ENCODE results near the gene RAMP2.
"Not testable (repeated sequence)": the region's sequence is repeated elsewhere in the genome, so short reads cannot be mapped to it uniquely, and the experiment has no call there.

The RAMP2 gene, protein sequence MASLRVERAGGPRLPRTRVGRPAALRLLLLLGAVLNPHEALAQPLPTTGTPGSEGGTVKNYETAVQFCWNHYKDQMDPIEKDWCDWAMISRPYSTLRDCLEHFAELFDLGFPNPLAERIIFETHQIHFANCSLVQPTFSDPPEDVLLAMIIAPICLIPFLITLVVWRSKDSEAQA

DNA sequence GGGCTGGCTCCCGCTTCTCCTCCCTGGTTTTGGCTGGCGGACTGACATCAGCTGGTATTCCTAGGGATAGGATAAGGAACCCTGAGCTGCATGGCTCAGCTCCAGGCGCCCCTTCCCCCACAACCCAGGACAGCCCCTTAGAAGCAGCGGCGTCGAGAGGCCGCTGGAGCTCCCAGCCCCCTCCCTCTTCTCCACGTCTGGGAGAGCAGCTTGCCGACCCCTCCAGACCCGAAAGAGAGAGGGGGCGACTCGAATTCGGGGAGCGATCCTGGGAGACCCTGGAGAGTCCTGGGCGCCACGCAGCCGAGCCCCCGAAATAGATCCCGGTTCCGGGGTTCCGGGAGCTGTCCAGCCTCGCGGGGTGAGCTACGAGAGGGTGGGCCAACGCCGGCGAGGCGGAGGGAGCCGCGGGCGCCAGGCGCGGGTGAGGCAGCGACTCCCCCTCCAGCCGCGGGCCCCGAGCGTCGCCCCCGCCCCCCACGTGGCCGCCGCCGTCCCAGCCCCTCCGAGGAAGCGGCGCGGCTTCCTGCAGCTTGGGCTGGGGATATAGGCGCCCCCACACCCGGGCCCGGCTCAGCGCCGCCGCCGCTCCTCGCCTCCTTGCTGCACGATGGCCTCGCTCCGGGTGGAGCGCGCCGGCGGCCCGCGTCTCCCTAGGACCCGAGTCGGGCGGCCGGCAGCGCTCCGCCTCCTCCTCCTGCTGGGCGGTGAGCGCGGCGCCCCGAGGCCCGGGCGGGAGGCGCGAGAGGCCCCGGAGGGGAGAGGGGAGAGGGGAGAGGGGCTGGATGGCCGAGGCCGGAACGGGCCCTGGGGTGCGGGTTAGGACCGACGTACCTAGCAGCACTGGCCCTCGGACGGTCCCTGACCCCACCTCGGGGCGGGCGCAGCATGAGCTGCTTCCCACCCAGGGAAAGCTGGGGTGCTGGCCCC, at the start of gene RAMP2:
RAMP2 (plus strand) TSS at position 576 of the 930 bp plus-strand sequence; CDS start at position 611, 35 bp downstream.
- no peak for DNase-seq (ENCODE audit: low spot score)

DNA sequence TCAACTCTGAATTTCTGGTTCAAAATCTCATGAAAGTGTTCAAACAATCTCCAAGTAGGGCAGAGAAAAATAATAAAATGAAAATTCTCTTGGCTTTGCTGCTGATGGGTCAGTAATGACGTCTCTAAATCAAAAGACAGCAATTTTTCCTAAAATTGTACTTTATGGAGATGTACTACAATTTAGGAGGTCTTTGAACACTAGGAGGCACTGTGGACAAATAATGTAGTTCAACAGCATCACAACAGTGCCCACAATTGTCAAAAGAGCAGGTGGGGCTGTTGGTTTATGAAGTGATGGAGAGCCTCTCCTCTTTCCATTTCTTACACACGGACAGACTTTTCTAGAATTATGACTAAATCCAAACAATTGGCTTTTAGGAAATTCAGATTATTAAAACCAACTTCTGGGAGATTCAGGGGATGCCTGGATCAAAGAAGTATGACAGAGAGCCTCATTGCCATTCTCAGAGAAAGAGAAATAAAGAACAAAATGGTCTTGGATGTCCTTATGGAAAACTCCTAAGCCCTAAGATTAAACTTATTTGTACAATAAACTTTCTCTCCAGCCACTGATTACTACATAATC, 39.9 kb upstream of the RAMP2 start:
- peak; percentile 81 for DNase-seq (ENCODE audit: low spot score)

DNA sequence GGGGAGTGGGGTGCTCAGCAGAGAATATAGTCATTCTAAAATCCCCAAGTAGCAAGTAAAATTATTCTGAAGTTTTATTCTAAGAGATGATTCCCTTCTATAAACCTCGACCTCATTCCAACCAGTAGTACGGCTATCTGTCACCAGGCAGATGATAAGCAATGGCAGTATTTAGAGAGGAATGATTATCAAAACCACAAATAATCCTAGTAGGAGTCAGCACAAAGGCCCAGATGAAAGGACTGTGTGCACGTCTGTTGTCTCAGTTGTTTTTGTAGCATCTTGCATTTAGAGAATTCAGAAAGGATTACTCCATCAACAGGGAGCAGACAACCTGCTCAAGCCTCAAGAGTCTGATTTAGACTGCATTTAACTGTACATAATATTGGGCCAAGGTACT, 37.4 kb upstream of the RAMP2 start:
- no peak for DNase-seq (ENCODE audit: low spot score)

DNA sequence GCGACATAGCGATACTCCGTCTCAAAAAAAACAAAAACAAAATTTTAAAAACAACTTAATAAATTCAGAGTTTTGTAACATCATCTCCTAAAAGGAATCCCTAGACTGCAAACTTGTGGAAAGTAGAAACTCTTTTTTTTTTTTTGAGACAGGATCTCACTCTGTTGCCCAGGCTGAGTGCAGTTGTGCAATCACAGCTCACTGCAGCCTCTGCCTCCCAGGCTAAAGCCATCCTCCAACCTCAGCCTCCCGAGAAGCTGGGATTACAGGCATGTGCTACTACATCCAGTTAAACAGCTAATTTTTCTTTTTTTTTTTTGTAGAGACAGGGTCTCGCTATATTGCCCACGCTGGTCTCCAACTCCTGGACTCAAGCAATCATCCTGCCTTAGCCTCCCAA, 35.9 kb upstream of the RAMP2 start:
- DNase-seq (ENCODE audit: low spot score): no peak

DNA sequence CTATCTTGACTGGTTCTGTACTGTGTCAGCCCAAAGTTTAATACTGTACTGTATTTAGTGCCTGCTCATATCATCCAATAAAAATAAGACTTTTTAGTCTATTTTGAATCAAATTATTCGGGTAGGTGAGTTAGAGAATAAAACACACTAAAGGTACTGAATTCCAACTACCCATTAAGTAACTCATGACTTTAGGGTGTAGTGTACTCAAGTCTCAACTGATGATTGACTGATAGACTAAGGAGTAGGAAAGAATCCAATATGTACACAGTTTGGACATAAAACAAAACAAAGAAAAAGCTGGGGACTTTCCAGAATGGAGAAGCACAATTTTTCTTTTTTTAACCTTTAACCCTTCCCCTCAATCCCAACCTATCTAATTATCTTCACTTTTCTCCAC, 20.3 kb upstream of the RAMP2 start:
- peak; percentile 17 for DNase-seq (ENCODE audit: low spot score)

DNA sequence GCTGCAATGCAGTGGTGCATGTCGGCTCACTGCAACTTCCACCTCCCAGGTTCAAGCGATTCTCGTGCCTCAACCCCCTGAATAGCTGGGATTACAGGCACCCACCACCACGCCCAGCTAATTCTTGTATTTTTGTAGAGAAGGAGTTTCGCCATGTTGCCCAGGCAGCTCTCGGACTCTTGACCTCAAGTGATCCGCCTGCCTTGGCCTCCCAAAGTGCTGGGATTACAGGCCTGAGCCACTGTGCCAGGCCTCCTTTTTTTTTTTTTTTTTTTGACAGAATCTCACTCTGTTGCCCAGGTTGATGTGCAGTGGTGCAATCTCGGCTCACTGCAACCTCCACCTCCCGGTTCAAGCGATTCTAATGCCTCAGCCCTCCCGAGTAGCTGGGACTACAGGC, 18.1 kb upstream of the RAMP2 start:
- DNase-seq (ENCODE audit: low spot score): not testable (repeated sequence)

DNA sequence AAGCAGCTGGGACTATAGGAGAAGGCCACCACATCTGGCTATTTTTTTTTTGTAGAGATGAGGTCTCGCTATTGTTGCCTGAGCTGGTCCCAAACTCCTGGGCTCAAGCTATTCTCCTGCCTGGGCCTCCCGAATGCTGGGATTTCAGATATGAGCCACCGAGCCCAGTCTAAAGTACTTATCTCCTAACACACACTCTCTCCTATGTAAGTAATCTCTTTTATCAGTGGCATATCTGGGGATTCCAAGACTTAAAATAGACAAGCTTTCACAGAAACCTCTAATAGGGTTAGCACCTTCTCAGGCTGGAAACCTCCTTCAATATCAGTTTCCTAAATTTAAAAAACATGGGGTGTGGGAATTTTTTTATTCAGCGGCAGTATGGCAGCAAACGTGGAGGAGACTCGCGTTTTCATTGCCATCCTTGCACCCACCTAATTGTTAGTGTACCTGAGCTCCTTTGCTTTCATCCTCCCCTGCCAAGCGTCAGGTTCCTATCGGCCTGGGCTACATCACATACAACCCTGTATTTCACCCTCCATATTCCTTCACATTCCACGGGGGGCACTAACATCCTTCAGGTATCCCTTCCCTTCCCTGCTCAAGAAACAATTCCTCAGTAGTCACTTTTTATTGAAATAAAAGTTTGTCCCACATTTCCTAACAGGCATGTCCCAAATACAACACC, 17.3 kb upstream of the RAMP2 start:
- peak; percentile 58 for DNase-seq (ENCODE audit: low spot score)

DNA sequence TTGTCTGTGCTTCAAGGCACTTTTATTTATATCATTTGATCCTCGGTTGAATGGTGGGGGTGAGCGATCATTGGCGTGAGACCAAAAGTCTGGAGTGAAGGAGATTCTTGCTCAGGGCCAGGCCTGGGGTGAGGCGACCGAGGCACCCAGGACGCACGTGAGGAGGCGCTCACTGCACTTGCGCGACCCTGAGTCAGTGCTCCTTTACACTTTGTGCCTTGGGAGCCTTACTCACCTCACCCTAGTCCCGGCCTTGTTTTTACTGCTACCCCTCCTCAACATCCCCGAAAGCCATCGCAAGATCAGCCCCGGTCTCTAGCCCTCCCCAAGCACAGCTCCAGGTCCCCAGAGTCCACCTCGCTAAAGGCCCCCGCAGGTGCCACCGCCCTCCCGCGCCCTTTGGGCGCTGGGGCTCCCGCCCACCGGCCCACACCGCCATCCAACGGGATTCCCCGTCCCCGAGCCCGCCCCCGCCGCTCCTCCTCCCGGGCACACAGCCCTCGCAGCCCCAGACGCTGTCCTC, 16.7 kb upstream of the RAMP2 start:
- DNase-seq (ENCODE audit: low spot score): peak; percentile 88

DNA sequence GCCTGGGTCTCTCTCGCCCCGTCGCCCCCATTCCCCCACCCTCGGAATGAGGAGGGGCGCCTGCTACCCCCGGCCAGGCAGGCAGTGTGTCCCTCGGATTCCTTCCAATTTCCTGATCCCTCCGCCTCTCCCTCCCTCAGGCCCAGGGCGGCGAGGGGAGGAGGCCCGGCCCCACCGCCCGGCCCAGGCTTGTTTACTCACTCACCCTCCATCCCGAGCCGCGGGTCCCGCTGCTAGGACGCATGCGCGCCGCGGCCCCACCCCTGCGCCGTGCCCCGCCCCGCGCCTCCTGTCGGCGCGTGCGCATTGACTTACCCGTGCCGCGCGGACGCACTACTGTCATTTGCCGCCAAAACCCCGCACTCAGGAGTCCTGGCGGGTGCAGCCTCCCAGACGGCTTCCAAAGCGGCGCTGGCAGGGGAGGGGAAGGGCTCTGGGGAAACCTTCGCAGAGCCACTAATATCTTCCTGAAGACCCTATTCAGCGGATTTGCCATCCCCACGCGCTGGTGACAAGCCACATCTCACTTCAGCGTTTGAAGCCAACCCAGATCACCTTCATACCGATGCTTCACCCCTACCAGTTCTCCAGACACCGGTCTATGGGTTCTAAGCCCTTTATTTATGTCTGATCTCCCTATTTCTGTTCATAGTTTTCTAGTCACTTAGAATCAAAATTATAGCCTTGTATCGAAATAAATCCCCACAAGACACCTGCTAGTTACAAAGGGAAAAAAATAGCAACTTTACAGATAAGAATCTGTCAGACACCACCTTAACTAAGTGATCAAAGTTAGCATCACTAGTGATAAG, 16.0 kb upstream of the RAMP2 start, which contains the start of gene EZH1:
EZH1 (minus strand) TSS at position 235 of the 812 bp plus-strand sequence. CDS start 16,099 bp downstream, outside the sequence.
- DNase-seq (ENCODE audit: low spot score): peak; percentile 95

DNA sequence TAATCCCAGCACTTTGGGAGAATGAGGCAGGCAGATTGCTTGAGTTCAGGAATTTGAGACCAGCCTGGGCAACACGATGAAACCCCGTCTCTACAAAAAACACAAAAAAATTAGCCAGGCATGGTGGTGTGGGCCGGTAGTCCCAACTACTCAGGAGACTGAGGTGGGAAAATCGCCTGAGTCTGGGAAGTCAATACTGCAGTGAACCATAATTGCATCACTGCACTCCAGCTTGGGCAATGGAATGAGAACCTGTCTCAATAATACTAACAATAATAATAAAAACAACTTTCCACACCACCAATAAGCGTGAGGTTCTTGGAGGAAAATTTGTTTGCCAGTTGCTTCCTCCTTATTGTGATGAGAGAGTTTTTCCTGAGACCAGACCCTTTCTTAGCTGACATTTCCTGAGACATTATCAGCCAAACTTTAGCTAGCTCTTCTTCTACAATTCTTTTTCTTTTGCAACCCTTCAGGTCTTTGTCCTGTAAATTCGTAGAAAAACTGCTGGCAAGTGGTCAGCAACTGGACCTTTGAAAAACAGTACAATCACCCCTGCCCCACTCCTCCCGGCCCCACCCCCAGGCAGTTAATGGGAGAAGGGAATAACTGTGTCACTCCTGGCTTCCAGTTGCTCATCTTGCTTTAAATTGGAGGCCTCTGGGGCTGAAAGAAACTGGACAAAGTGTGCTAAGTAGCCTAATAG, 12.7 kb upstream of the RAMP2 start:
- no peak for DNase-seq (ENCODE audit: low spot score)

DNA sequence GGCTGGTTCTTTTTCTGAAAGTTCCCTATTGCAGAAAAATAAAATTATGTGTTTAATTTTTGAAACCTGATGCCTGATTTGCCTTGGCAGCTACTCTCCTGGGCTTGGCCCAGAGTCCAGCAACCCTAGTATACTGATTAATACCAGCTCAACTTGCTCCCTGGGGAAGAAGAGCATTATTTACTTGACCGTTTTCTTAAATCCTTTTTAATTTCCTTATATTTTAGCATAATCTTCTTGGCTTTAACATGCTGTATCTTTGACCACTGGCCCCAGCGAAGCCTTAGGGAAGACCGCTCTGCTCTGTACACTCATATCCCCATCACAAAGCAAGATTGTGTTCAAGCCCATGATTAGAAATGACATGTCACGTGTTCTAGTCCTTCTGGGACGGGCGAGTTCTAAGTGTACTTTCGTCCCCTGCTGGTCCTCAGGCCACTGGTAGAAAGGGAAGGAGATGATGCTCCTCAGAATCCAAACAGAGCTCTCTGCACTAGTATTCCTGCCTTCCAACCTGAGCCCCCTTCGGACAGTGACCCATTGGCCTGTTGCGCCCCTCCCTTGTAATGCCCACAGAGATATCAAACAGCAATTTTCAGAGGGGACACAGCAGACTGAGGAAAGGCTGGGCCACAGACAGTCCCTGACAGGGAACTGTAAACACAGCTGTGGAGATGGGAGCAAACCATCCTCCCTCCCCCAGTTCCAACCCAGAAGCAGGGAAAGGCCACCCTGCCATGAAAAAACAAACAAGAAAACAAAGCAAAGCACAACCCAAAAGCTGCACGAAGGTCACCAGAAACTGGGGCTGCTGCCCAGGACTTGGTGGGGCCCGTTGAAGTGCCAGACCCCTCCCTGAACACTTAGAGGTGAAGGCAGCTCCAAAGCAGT, 11.9 kb upstream of the RAMP2 start:
- no peak for DNase-seq (ENCODE audit: low spot score)

DNA sequence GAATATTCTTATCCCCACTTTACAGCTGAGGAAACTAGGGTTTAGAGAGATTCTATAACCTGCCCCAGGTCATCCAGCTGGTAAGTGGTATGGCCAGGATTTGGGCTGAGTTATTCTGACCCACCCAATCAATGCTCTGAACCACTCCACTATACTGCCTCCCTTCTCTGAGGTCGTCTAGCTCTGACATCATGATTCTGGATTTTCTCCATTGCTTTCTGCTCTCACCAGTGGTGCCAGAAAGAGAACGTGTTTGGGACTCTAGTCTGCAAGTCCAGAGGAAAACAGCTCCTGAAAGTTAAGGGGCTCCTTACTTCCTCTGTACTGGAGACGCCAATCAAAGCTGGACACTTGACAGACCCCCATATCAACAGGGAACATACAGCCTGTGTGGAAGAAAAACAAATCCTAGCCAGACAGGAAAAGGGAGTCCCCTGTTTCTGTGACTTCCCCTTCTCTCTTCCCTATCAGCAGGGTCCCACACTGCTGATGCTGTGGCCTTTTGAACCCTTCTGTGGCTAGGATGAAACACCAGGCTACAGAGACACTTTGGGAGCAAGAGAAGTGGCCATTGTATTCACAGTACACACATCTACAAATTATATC, 10.2 kb upstream of the RAMP2 start:
- DNase-seq (ENCODE audit: low spot score): no peak

DNA sequence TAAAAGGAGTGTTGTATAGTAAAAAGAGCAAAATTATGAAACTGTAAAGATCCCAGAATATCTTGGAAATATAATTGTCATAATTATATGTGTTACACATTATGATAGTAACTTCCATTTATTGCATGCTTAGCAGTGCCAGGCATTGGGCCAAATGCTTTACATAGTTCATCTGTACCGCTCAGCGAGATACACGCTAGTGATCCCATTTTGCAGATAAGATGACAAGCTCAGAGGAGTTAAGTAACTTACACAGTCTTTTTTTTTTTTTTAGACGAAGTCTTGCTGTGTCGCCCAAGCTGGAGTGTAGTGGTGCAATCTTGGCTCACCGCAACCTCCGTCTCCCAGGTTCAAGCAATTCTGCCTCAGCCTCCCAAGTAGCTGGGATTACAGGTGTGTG, 9.4 kb upstream of the RAMP2 start:
- DNase-seq (ENCODE audit: low spot score): no peak

DNA sequence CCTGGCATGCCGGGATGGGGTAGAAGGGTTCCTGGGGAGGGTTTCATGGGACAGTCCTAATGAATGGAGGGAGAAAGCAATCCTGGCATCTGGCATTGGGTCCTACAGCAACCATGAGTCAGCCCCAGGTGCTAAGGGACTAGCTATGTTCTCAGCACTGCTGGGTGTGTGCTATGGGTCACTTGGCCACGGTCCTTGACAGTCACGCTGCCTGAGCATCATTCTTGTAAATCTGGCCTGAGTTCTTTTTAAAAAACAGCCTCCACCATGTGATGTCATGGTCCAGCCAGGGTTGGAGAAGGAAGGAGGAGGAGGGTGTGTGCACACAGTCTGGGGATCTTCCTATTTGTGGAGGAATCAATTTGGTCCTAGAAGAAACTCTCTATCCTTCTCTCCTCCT, 6.2 kb upstream of the RAMP2 start:
- no peak for DNase-seq (ENCODE audit: low spot score)

DNA sequence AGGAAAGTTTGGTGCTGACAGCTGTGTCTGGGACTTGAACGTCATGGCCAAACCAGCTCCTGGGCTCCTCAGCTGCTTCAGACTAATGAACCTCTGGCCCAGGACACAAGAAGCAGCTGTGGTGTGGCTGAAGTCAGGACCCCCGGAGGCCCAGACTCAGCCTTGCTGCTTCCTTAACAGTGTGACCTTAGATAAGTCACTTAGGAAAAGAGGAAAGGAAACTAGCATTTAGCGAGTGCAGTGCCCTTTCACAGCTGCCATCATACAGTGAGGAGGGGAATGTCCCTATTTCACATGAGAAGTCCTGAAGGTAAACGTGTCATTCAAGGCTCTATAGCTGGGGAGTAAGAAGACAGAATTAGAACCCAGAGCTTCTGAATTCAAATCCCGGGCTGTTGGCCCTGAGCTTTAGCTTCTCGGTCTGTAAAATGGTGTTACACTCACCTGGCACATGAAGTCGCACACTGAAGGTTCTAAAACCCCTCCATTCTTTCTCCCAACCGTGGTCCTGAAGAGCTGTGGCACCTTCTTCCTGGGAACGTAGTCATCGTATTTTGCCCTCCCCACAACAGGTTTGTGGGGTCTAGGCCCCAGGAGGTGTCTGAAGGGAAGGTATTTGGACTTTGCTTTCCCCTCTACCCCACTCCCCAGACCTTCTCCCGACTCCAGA, 910 bp upstream of the RAMP2 start:
- DNase-seq (ENCODE audit: low spot score): no peak

DNA sequence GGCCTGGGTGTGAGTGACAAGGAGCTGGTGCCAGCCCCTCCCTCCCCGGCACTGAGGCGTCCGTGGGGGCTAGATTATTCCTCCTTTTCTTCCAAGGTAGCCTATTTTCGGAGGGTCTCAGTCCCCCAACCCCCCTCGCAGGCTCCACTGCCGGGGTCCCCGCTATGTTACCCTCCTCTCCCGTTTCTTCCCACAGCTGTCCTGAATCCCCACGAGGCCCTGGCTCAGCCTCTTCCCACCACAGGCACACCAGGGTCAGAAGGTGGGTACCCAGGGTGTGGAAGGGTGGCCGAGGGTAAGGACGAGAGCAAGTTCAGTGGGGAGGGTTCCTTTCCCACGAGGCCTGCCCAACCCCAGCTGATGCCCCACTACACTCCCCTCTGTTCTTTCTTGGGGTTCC, 611 bp downstream of the RAMP2 start:
- DNase-seq (ENCODE audit: low spot score): no peak

DNA sequence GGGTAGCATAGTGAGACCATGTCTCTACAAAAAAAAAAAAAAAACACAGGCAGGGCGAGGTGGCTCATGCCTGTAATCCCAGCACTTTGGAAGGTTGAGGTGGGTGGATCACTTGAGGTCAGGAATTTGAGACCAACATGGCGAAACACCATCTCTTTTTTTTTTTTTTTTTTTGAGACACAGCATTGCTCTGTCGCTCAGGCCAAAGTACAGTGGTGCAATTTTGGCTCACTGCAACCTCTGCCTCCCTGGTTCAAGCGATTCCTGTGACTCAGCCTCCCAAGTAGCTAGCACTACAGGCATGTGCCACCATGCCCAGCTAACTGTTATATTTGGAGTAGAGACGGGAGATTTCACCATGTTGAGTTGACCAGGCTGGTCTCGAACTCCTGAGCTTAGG, 5.1 kb downstream of the RAMP2 start:
- DNase-seq (ENCODE audit: low spot score): no peak

DNA sequence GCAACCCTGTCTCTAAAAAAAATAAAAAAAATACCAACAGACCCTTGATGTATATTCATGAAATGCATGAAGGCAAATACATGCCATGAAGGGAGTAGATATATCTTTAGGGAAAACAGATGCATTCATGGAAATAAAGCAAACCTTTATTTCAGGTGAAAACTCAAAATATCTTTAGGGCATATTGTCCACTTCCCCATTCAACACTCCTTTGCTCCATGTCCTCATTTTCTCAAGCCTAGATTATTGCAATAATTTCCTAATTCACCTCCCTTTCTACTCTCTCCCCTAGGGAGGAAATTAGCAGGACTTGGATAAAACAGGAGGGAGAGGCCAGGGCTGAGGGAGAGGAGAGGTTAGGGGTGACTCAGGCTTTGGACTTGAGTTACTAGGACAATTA, 6.5 kb downstream of the RAMP2 start:
- DNase-seq (ENCODE audit: low spot score): no peak

DNA sequence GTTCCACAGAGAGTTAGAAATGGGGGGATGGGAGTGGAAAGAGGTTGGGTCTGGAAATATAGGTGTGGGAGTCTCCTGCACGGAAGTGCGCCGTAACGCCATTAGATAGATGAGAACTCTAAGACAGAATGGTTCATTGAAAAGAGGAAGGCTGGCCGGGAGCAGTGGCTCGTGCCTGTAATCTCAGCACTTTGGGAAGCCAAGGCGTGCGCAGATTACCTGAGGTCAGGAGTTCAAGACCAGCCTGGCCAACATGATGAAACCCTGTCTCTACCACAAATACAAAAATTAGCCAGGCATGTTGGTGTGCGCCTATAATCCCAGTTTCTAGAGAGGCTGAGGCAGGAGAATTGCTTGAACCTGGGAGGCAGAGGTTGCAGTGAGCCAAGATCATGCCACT, 7.0 kb downstream of the RAMP2 start:
- not testable (repeated sequence) for DNase-seq (ENCODE audit: low spot score)

Measured in hematopoietic multipotent progenitor cell treated with erythropoietin and hydrocortisone succinate and interleukin-3 and kit ligand, for 17 days (in vitro differentiated cells).